GM12892 (cell line): Measurements from ENCODE around the gene RAD50.

Experiments
- POLR2A ChIP-seq: IDR thresholded peaks from 2 replicates; pipeline ENCODE4 v1.6.1; 2011; ENCODE audit warnings: low read depth, low read length, control low read depth
- POLR2AphosphoS5 ChIP-seq: IDR thresholded peaks from 2 replicates; pipeline ENCODE4 v1.6.1; 2011; ENCODE audit warnings: low read depth, low read length, control low read depth

DNA sequence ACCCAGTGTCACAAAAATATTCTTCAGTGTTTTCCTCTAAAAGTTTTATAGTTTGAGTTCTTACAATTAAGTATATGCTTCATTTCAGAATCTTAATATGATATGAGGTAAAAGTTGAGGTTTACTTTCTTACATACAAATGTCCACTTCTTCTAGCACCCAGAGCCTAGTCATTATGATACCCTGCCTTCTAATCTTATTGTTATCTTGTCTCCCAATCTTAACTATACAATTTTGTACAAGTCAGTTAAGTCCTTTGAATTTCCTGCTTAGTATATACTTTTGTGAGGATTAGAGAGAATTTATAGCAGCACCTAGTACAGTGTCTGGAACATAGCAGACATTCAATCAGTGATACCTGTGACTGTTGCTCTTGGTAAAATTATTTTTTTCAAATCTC, 29.3 kb downstream of the RAD50 start:
- no peak for TF ChIP-seq POLR2A
- TF ChIP-seq POLR2AphosphoS5: no peak
